Activated naive CD8-positive, alpha-beta T cell treated with anti-CD3 and anti-CD28 coated beads, Interleukin-2, amount 50 U/mL, for 24 hours (primary cell): ENCODE results near the gene TRABD2B.

Source experiments
- ATAC-seq: fragments of 150-1000 bp; cut with Tn5 transposase; one replicate; pipeline ENCODE4 v1.10.0; 2021
- DNase-seq: peaks from one replicate; pipeline ENCODE4 v3.0.0; 2021
- H3K27ac Mint-ChIP-seq: one replicate; pipeline ENCODE4 v1.8.0; 2021; ENCODE audit warnings: mild to moderate bottlenecking, mixed read lengths
- H3K27me3 Mint-ChIP-seq: one replicate; pipeline ENCODE4 v1.8.0; 2021; ENCODE audit warnings: mixed read lengths
- H3K36me3 Mint-ChIP-seq: one replicate; pipeline ENCODE4 v1.8.0; 2021; ENCODE audit warnings: low read depth, mixed read lengths
- H3K4me1 Mint-ChIP-seq: one replicate; pipeline ENCODE4 v1.8.0; 2021; ENCODE audit warnings: mixed read lengths
- H3K4me3 Mint-ChIP-seq: one replicate; pipeline ENCODE4 v1.8.0; 2021; ENCODE audit warnings: mild to moderate bottlenecking, moderate library complexity, mixed read lengths
- H3K9me3 Mint-ChIP-seq: one replicate; pipeline ENCODE4 v1.8.0; 2021; ENCODE audit warnings: mixed read lengths

The TRABD2B gene

GRCh38 chr1:47794530-47794929 lies 202.7 kb downstream of the TRABD2B start:
- ATAC-seq (no peak), DNase-seq (no peak)
- no peaks in the 10 kb centered on the region for H3K4me1 Mint-ChIP-seq
- H3K9me3 Mint-ChIP-seq = no peaks in the 10 kb centered on the region
- H3K27me3 Mint-ChIP-seq = no peaks in the 10 kb centered on the region
- H3K36me3 Mint-ChIP-seq = no peaks in the 10 kb centered on the region
- H3K27ac Mint-ChIP-seq = no peak overlapping the region
- no peak overlapping the region for H3K4me3 Mint-ChIP-seq

DNA sequence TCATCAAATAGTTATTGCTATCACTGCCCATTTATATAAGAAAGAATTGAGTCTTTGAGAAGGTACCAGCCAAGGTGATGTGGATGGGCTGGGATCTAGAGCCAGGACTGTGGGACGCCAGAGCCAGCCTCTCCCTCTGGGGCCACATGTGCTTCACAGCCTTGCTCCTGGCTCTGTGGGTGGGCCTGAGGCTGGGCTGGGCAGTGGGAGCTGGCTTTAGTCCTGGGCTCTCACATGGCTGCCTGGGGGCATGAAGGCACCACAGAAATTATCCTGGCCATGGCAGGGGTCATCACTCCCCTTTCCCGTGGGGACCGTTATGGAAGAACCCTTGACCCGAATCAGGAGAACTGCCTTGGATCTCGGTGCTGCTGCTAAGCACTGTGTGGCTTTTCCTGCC lies 203.1 kb downstream of the TRABD2B start:
- no peak for ATAC-seq

DNA sequence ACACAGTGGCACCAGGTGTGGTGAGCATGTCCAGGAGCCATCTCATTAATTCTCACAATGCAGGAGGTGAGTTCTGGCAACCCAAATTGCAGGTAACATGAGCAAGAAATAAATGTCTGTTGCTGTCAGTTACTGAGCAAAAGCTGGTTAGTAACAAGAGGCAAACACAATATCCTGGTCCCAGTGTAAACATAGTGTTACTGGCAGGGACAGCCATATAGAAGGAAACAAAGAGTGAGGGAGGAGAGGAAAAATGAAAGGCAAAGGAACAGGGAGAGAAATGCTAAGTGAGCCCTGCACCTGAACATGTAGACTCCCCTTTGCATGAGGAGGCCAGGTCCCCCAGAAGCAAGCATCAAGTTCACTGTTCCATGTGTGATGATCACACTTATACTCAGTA lies 203.6 kb downstream of the TRABD2B start:
- H3K27ac Mint-ChIP-seq = no peak overlapping the region
- DNase-seq = no peak
- no peaks in the 10 kb centered on the region for H3K9me3 Mint-ChIP-seq
- no peak for ATAC-seq
- no peaks in the 10 kb centered on the region for H3K27me3 Mint-ChIP-seq
- H3K4me3 Mint-ChIP-seq = no peak overlapping the region
- no peaks in the 10 kb centered on the region for H3K4me1 Mint-ChIP-seq
- H3K36me3 Mint-ChIP-seq = no peaks in the 10 kb centered on the region

More for the DNA sequence above, 203.1 kb downstream of the TRABD2B start:
- Mint-ChIP-seq H3K4me1 (no peaks in the 10 kb centered on the region), H3K27me3 (no peaks in the 10 kb centered on the region), H3K4me3 (no peak overlapping the region), H3K27ac (no peak overlapping the region), H3K9me3 (no peaks in the 10 kb centered on the region), H3K36me3 (no peaks in the 10 kb centered on the region)
- no peak for DNase-seq

DNA sequence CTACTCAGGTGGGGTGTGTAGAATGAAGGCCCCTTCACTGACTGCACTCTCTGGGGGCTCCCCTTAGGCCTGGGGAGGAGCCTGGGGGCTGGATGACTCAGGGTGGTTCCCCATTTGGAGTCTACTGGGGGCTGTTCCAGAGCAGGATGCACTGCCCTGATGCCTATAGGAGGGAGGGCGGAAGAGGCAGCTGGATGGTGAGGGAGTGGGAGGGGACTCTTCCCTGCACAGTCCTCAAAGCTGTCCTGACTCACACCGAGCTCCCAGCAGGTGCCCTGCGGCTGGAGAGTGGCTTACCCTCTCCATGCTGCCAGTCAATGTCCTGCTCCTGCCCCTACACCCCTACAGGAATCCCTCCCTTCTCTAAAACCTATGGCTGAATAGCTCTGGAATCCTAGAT lies 204.4 kb downstream of the TRABD2B start:
- H3K27ac Mint-ChIP-seq = no peak overlapping the region
- no peak overlapping the region for H3K4me3 Mint-ChIP-seq
- H3K4me1 Mint-ChIP-seq = no peaks in the 10 kb centered on the region

GRCh38 chr1:47791879-47792608 lies 205.1 kb downstream of the TRABD2B start:
- Mint-ChIP-seq H3K4me1 (no peaks in the 10 kb centered on the region), H3K27me3 (no peaks in the 10 kb centered on the region), H3K9me3 (no peaks in the 10 kb centered on the region), H3K27ac (no peak overlapping the region), H3K36me3 (no peaks in the 10 kb centered on the region), H3K4me3 (no peak overlapping the region)
- no peak for ATAC-seq
- DNase-seq = no peak

More for the DNA sequence above, 204.4 kb downstream of the TRABD2B start:
- Mint-ChIP-seq H3K9me3 (no peaks in the 10 kb centered on the region), H3K27me3 (no peaks in the 10 kb centered on the region), H3K36me3 (no peaks in the 10 kb centered on the region)
- no peak for DNase-seq
- peak; percentile 37 for ATAC-seq

DNA sequence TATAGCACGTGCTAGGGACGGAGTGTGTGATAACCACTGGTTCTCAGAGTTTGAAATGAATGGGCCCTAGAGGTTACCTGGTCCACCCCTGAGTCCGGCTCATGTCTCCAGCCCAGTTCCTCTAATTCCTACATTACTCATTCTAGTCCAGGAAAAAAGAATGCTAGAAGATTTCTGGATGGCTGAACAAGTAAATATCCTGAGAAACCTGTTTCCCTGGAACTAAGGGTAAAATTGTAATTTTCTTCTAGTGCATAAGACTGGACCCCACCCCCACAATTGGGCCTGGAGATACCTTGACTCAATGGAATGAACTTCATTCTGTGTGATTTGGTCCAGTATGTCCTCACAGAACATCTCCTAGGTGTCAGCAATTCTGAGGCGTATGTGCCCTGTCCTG lies 208.4 kb downstream of the TRABD2B start:
- ATAC-seq (no peak), DNase-seq (no peak)
- Mint-ChIP-seq H3K9me3 (no peaks in the 10 kb centered on the region), H3K27me3 (no peaks in the 10 kb centered on the region), H3K36me3 (no peaks in the 10 kb centered on the region), H3K27ac (no peak overlapping the region), H3K4me3 (no peak overlapping the region), H3K4me1 (no peaks in the 10 kb centered on the region)

GRCh38 chr1:47787560-47787959 lies 209.6 kb downstream of the TRABD2B start:
- Mint-ChIP-seq H3K4me3 (no peak overlapping the region), H3K36me3 (no peaks in the 10 kb centered on the region), H3K9me3 (no peaks in the 10 kb centered on the region), H3K27me3 (no peaks in the 10 kb centered on the region), H3K27ac (no peak overlapping the region), H3K4me1 (no peaks in the 10 kb centered on the region)
- ATAC-seq (no peak), DNase-seq (no peak)

DNA sequence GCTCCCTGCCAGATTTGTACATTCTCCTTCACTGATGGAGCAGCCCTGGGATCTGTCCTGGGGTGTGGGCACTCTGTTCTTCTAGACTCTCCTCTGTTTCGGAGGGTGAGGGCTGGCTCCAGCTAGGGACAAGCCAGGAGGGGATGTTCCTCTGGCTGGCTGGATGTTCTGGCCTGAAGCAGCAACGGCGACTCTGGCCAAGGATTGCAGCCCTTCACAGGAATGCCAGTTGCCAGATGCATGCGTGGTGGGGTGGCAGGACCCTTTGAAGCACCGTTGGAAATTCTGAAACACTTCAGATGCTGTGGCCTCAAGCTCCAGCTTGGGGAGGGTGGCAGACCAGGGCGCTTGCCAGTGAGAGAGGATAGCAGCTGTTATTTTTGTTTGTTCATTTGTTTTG lies 210.9 kb downstream of the TRABD2B start:
- no peaks in the 10 kb centered on the region for H3K27me3 Mint-ChIP-seq
- no peaks in the 10 kb centered on the region for H3K4me1 Mint-ChIP-seq
- H3K4me3 Mint-ChIP-seq = no peak overlapping the region
- no peak overlapping the region for H3K27ac Mint-ChIP-seq
- ATAC-seq (no peak), DNase-seq (no peak)
- H3K36me3 Mint-ChIP-seq = no peaks in the 10 kb centered on the region
- no peaks in the 10 kb centered on the region for H3K9me3 Mint-ChIP-seq

GRCh38 chr1:47785561-47786271 lies 211.5 kb downstream of the TRABD2B start:
- no peaks in the 10 kb centered on the region for H3K27me3 Mint-ChIP-seq
- no peaks in the 10 kb centered on the region for H3K36me3 Mint-ChIP-seq
- ATAC-seq = no peak
- DNase-seq = no peak
- no peak overlapping the region for H3K4me3 Mint-ChIP-seq
- H3K4me1 Mint-ChIP-seq = no peaks in the 10 kb centered on the region
- H3K27ac Mint-ChIP-seq = no peak overlapping the region
- H3K9me3 Mint-ChIP-seq = no peaks in the 10 kb centered on the region

GRCh38 chr1:47785118-47785517 lies 212.1 kb downstream of the TRABD2B start:
- Mint-ChIP-seq H3K4me1 (no peaks in the 10 kb centered on the region), H3K36me3 (no peaks in the 10 kb centered on the region), H3K27ac (no peak overlapping the region), H3K4me3 (no peak overlapping the region), H3K27me3 (no peaks in the 10 kb centered on the region), H3K9me3 (no peaks in the 10 kb centered on the region)
- DNase-seq (no peak), ATAC-seq (no peak)

- no peaks in the 10 kb centered on the region for H3K27me3 Mint-ChIP-seq
- no peaks in the 10 kb centered on the region for H3K9me3 Mint-ChIP-seq
- no peak overlapping the region for H3K4me3 Mint-ChIP-seq
- no peak overlapping the region for H3K27ac Mint-ChIP-seq
- no peak for ATAC-seq
- no peaks in the 10 kb centered on the region for H3K4me1 Mint-ChIP-seq
- DNase-seq = no peak
- no peaks in the 10 kb centered on the region for H3K36me3 Mint-ChIP-seq
These were observed 212.7 kb downstream of the TRABD2B start for GRCh38 chr1:47784497-47784822.

DNA sequence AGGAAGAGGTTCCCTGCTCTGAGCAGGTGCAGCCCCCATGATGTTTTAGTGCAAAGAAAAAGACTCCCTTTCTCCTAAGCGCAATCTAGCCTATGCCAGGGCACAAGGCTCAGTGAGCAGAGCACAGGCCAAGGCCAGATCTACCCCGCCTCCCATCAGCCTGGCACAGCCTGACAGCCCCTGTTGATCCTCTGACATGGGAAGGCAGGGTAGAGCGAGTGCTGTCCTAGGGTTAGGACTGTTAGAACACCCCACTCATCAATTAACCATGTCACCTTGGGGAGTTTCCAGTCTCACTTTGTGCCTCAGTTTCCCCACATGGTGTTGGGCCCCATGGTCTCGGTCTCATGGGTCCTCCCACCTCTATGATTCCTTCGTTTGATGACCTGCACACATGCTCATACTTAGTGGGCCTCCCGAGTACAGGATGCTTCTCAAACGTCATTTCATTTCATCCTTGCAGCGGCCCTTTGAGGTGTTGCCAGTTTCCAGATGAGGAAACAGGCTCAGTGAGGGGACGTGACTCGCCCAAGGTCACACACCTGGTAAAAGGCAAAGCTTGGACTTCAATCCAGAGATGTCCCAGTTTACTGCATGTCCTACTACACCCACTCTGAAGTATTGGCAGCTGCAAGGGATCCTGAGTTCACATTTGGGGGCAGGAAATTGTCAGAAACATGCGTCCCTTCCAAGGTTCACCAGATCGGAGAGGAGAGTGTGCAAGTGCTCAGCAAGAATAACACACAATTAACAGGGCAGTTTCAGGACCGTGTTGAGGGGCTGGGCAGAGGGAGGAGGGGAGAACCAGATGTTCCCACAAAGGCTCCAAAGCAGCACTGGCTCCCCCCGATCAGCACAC lies 213.3 kb downstream of the TRABD2B start:
- H3K4me3 Mint-ChIP-seq = no peak overlapping the region
- H3K27me3 Mint-ChIP-seq = no peaks in the 10 kb centered on the region
- ATAC-seq = no peak
- H3K36me3 Mint-ChIP-seq = no peaks in the 10 kb centered on the region
- H3K9me3 Mint-ChIP-seq = no peaks in the 10 kb centered on the region
- no peak overlapping the region for H3K27ac Mint-ChIP-seq
- no peaks in the 10 kb centered on the region for H3K4me1 Mint-ChIP-seq
- DNase-seq = no peak

- H3K27me3 Mint-ChIP-seq = no peaks in the 10 kb centered on the region
- no peaks in the 10 kb centered on the region for H3K4me1 Mint-ChIP-seq
- H3K4me3 Mint-ChIP-seq = no peak overlapping the region
- no peak overlapping the region for H3K27ac Mint-ChIP-seq
- no peak for DNase-seq
- H3K9me3 Mint-ChIP-seq = no peaks in the 10 kb centered on the region
- no peaks in the 10 kb centered on the region for H3K36me3 Mint-ChIP-seq
- no peak for ATAC-seq
These were observed 214.6 kb downstream of the TRABD2B start for GRCh38 chr1:47782414-47783166.

DNA sequence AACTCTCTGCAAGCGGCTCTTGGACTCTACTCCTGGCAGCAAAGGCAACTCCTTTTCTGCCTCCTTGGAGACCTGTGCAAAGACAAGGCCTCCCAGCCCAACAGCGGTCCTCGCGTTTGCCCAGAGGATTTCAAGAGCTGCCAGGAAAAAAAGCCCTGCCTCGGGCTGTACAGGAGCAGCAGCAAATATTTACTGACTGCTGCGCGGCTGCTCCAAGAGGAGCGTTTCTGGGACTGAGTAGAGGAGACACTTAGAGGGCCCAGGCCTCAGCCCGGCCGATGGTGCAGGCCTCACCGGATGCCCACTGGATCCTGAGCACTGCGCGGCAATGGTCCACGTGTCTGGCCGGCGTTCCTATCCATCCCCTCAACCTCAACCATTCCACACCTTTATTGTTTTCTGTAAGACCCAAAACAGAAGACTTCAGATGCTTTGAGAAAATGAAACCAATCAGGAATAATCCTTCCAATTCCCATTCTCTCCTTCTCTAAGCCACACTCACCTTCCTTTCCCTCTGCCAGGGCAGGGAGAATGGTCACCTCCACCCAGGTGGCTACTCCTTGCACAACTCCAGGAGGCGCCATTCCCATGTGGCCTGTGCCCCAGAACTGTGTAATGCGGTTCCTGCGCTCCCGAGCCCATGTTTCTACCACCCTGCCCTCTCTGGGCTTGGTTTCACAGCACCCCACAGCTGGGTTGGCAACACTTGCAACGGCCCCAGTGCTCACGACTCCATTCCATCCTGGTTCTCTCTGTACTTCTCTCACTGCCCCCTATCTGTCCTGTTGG lies 215.8 kb downstream of the TRABD2B start:
- DNase-seq = no peak
- no peaks in the 10 kb centered on the region for H3K4me1 Mint-ChIP-seq
- H3K9me3 Mint-ChIP-seq = no peaks in the 10 kb centered on the region
- H3K27ac Mint-ChIP-seq = no peak overlapping the region
- H3K4me3 Mint-ChIP-seq = no peak overlapping the region
- no peaks in the 10 kb centered on the region for H3K36me3 Mint-ChIP-seq
- ATAC-seq = no peak
- no peaks in the 10 kb centered on the region for H3K27me3 Mint-ChIP-seq
